IPS DF 19.7 (cell line): Measurements from ENCODE around the gene ASB1.

Experiments
- DNase-seq: peaks from one replicate; pipeline ENCODE4 v3.0.0-alpha.2; 2013; ENCODE audit warnings: low read depth, low spot score

Gene ASB1

GRCh38 chr2:238444242-238444641 lies 17.5 kb downstream of the ASB1 start:
- no peak for DNase-seq

GRCh38 chr2:238445409-238446190 lies 18.9 kb downstream of the ASB1 start:
- DNase-seq: no peak

GRCh38 chr2:238446371-238446770 lies 19.6 kb downstream of the ASB1 start:
- DNase-seq: no peak

GRCh38 chr2:238448031-238448955 lies 21.6 kb downstream of the ASB1 start:
- no peak for DNase-seq

- DNase-seq: no peak
Measured at GRCh38 chr2:238449241-238449640, 22.5 kb downstream of the ASB1 start.

- no peak for DNase-seq
Measured at GRCh38 chr2:238449909-238450417, 23.2 kb downstream of the ASB1 start.

- no peak for DNase-seq
Measured at GRCh38 chr2:238450440-238450861, 23.7 kb downstream of the ASB1 start.

- no peak for DNase-seq
Measured at GRCh38 chr2:238453842-238454241, 27.1 kb downstream of the ASB1 start.

- no peak for DNase-seq
Measured at GRCh38 chr2:238456449-238456848, 29.7 kb downstream of the ASB1 start.

GRCh38 chr2:238456970-238457926 lies 30.5 kb downstream of the ASB1 start:
- DNase-seq: no peak

- no peak for DNase-seq
Measured at GRCh38 chr2:238457927-238458324, 31.2 kb downstream of the ASB1 start.

GRCh38 chr2:238458651-238459050 lies 31.9 kb downstream of the ASB1 start:
- no peak for DNase-seq

- DNase-seq: no peak
Measured at GRCh38 chr2:238459081-238459629, 32.4 kb downstream of the ASB1 start.

- DNase-seq: no peak
Measured at GRCh38 chr2:238461051-238461450, 34.3 kb downstream of the ASB1 start.

- DNase-seq: no peak
Measured at GRCh38 chr2:238461491-238461890, 34.8 kb downstream of the ASB1 start.

GRCh38 chr2:238461916-238462315 lies 35.2 kb downstream of the ASB1 start:
- no peak for DNase-seq

- DNase-seq: peak; percentile 17
Measured at GRCh38 chr2:238462782-238463396, 36.2 kb downstream of the ASB1 start.

GRCh38 chr2:238464389-238464788 lies 37.7 kb downstream of the ASB1 start:
- DNase-seq: no peak

GRCh38 chr2:238465487-238466242 lies 38.9 kb downstream of the ASB1 start:
- DNase-seq: no peak

GRCh38 chr2:238466243-238466756 lies 39.6 kb downstream of the ASB1 start:
- no peak for DNase-seq
